ENCODE measurements around the gene KRT5.
"Not testable (repeated sequence)": the region's sequence is repeated elsewhere in the genome, so short reads cannot be mapped to it uniquely, and the experiment has no call there.

Gene KRT5

GRCh38 chr12:52496590-52497071 lies 23.6 kb downstream of the KRT5 start:
- no peak for DNase-seq (ENCODE audit: low read depth in 3 of 3, low spot score in 1 of 3)

GRCh38 chr12:52496054-52496453 lies 24.1 kb downstream of the KRT5 start:
- no peak for DNase-seq (ENCODE audit: low read depth in 3 of 3, low spot score in 1 of 3)

DNA sequence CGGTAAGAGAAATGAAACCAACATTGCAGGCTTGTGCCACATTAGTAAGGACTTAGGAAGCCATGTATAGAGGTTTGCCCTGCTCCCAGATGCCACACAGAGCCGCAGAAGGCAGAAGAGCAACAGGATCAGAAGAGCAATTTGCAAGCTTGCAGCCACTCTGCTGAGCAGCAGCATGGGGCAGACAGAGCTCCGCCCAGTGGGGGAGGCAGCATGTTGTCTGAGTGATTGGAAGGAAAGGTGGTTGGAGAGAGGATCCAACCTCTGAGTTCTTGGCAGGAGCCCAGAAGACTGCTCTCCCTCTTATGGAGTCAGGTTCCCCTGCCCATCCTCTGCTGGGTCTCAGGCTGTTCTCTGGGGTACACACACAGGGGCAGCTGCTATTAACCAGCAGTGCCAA lies 24.8 kb downstream of the KRT5 start:
- DNase-seq (ENCODE audit: low read depth in 3 of 3, low spot score in 1 of 3) = no peak

GRCh38 chr12:52494518-52494917 lies 25.7 kb downstream of the KRT5 start:
- DNase-seq (ENCODE audit: low read depth in 3 of 3, low spot score in 1 of 3) = no peak

- no peak for DNase-seq (ENCODE audit: low read depth in 3 of 3, low spot score in 1 of 3)
Observed at GRCh38 chr12:52494100-52494499, 26.1 kb downstream of the KRT5 start.

GRCh38 chr12:52493172-52493571 lies 27.0 kb downstream of the KRT5 start, which contains the start of gene KRT6A:
Gene KRT6A (minus strand): TSS chr12:52493257. CDS start chr12:52493188, 69 bp downstream.
- no peak for DNase-seq (ENCODE audit: low read depth in 3 of 3, low spot score in 1 of 3)

- not testable (repeated sequence) for DNase-seq (ENCODE audit: low read depth in 3 of 3, low spot score in 1 of 3)
Observed at GRCh38 chr12:52492405-52492804, 27.8 kb downstream of the KRT5 start.

DNA sequence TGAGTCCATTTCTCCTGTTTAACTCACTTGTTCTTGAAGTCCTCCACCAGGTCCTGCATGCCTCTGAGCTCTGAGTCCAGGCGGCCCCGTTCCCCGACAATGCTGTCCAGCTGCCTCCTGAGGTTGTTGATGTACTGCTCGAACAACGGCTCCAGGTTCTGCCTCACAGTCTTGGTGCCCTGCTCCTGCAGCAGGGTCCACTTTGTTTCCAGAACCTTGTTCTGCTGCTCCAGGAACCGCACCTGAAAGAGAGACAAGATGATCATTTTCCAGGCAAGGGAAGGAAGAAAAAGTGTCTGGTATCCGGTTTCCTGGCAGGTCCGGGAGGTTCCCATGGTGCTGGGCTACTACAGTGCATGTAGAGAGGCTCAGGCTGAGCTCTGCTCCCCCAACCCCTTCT lies 28.7 kb downstream of the KRT5 start:
- DNase-seq (ENCODE audit: low read depth in 3 of 3, low spot score in 1 of 3) = not testable (repeated sequence)

GRCh38 chr12:52488736-52489135 lies 31.5 kb downstream of the KRT5 start:
- no peak for DNase-seq (ENCODE audit: low read depth in 3 of 3, low spot score in 1 of 3)

- not testable (repeated sequence) for DNase-seq (ENCODE audit: low read depth in 3 of 3, low spot score in 1 of 3)
Observed at GRCh38 chr12:52487744-52488443, 32.3 kb downstream of the KRT5 start.

DNA sequence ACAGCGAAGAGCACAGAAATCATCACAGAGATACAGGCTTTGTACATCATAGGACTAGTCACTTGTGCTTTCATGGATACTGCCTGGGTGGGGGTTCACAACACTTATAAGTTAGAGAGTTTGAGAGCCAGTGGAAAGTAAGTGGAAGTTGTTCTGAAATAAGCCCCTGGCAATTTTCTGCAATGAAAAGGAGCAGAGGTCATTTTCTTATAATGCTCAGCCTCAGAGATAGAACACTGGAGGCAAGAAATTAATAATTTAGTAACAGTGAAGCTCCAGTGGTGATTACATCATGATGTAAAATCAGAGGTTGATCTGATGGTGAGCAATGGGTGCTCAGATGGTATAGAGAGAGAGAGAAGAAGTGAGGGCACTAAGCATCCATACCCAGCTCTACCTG lies 33.0 kb downstream of the KRT5 start:
- no peak for DNase-seq (ENCODE audit: low read depth in 3 of 3, low spot score in 1 of 3)

DNA sequence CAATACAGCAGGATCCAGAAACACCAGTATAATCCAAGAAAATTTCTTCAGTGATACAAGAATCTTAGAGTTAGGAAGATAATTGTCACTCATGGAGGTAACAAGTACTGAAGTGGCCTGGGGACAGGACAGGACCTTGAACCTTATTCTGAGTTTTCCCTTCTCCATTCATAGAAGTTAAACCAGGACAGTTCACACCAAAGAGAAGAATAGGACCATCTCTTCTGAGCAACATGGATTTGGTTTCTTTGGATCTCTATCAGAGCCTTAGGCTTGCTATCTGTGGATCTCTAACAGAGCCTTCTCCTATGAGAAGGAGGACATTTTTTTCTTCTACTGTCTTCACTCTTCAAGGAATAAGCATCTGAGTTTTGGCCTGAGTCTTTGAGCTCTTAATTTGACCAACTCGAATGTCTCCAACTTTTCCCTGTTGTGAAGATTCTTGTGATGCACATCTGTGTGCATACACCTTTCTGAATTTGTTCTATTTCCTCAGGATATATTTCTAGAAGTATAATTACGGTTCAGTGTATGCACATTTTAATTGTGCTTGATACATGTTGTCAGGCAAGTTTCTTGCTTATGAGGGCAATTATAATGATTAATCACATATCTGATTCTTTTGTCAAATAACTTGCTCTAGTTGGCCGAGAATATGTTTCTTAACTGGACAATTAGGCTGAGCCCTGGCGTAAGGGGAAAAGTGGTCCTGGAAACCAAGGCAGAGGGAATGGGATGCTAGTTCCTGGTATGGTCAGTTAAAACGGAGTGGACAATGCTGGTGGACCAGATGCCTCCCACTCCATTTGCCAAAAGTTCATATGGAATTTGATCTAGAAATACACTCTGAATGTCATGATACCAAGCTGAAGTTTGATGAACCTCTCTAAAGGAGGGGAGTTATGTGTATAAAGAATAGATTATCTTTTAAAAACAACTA lies 33.8 kb downstream of the KRT5 start:
- no peak for DNase-seq (ENCODE audit: low read depth in 3 of 3, low spot score in 1 of 3)

- DNase-seq (ENCODE audit: low read depth in 3 of 3, low spot score in 1 of 3) = no peak
Observed at GRCh38 chr12:52480073-52480472, 40.1 kb downstream of the KRT5 start.

GRCh38 chr12:52477651-52478050 lies 42.5 kb downstream of the KRT5 start:
- no peak for DNase-seq (ENCODE audit: low read depth in 3 of 3, low spot score in 1 of 3)

DNA sequence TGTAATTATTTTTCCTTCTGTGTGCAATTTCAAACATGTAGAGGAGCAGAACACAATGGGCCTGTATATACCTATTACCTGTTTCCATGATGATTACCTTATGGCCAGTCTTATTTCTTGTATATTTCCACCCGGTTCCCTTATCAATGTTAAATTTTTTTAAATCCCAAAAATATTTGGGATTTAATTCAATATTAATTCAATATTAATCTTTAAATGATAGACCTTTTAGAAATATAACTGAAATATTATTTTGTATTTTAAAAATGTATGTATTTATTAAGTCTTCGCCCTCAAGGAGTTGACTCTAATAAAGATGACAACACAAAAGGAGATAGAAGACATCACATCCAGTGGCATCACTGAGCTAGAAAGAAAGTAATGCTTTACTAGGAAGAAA lies 46.0 kb downstream of the KRT5 start:
- DNase-seq (ENCODE audit: low read depth in 3 of 3, low spot score in 1 of 3) = no peak

GRCh38 chr12:52473768-52474167 lies 46.4 kb downstream of the KRT5 start, which contains the start of gene KRT6C:
Gene KRT6C (minus strand): TSS chr12:52473805. CDS start chr12:52473737, 68 bp downstream.
- DNase-seq (ENCODE audit: low read depth in 3 of 3, low spot score in 1 of 3) = no peak

DNA sequence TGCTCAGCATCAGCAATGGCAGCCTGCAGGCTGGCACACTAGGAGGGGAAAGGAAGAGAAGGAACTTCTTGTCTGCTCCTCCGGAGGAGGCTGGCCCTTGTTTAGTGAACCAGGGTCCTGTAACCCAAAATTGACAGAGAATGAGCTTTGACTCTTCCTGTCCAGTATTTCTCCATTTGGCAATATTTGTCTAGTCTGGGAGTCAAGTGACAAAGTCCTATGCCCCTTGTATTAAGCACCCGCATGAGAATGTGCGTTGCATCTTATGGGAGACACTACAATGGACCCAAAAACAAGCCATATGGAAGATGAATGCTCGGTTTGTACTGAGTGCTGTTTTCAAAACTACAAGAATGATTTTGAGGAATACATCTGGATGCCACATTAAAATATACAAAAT lies 50.3 kb downstream of the KRT5 start:
- no peak for DNase-seq (ENCODE audit: low read depth in 3 of 3, low spot score in 1 of 3)

- no peak for DNase-seq (ENCODE audit: low read depth in 3 of 3, low spot score in 1 of 3)
Observed at GRCh38 chr12:52464897-52465296, 55.3 kb downstream of the KRT5 start.

Measured in stimulated activated CD4-positive, alpha-beta T cell treated with anti-CD3 and anti-CD28 coated beads, TNF-alpha, amount 100 ng/mL, for 1 hour (primary cell).